ENCODE measurements around the gene STAG3. TPM values are rescaled to one million over a fixed set of nuclear protein-coding genes. Genes with fewer than 3 reads are reported as not detected.

Gene STAG3
- total and polyA plus RNA-seq, 9 of the 15 experiments (the other 6 are each of a cell fraction or from before 2014, with no cell fraction given), result 0.54 to 2.5 (median 1.7) TPM

GRCh38 chr7:100212631-100213286, 35.0 kb downstream of the STAG3 start:
- no peak overlapping the region for H3K27ac ChIP-seq (ENCODE audit: extremely low read depth, low read depth, low read length)
- H3K4me3 ChIP-seq, result no peak overlapping the region
- no peaks in the 10 kb centered on the region for H3K79me2 ChIP-seq (ENCODE audit: control insufficient read depth, insufficient read depth, low read length)
- H2AFZ ChIP-seq (ENCODE audit: low read depth, low read length), result no peak overlapping the region
- H3K9me3 ChIP-seq (replicated peaks; ENCODE audit: control insufficient read depth, insufficient read depth, low read depth, low read length), result no peaks in the 10 kb centered on the region
- no peak for FAIRE-seq
- H3K9me1 ChIP-seq (ENCODE audit: control insufficient read depth, insufficient read depth, low read length), result peaks cover 4% of the 10 kb centered on the region
- CTCF ChIA-PET (ENCODE audit: low intra/inter-chr PET ratio), result no interaction called here
- H3K9ac ChIP-seq (ENCODE audit: insufficient read depth in 1 of 2, low read depth in 2 of 2, low read length in 2 of 2), result no peak overlapping the region
- no peak for DNase-seq (ENCODE audit: extremely low read depth in 1 of 4, low spot score in 3 of 4)
- POLR2A ChIA-PET, result interaction anchor here (0.6 to 1.6 kb wide), 3 partner anchors 10 to 35 kb away, joined by 3 read pairs; partner anchors contain the start of gene STAG3
- 34% methylated on average over 5 of the region's 5 CpGs for WGBS (ENCODE audit: insufficient coverage, low coverage, missing lambda C conversion rate)
- no peaks in the 10 kb centered on the region for H3K36me3 ChIP-seq (ENCODE audit: control insufficient read depth, insufficient read depth, low read length)
- no peak for ATAC-seq
- H3K4me2 ChIP-seq (ENCODE audit: insufficient read depth, low read length), result no peak overlapping the region
- no TSS peak for BruUV-seq (replicated peaks)
- in situ Hi-C loops (cut with MboI) (loop anchor here (5.0 to 10.0 kb wide), 2 partner anchors 80 to 218 kb away; no protein-coding TSS in a partner anchor), intact Hi-C loops (cut with micrococcal nuclease) (loop anchor here (10.0 kb wide), 1 partner anchor 218 kb away; no protein-coding TSS in a partner anchor)
- H3K27me3 ChIP-seq (ENCODE audit: control insufficient read depth in 2 of 2, insufficient read depth in 2 of 2, low read length in 2 of 2), result no peaks in the 10 kb centered on the region
- H4K20me1 ChIP-seq (replicated peaks; ENCODE audit: control insufficient read depth, insufficient read depth, low read length), result no peaks in the 10 kb centered on the region
- peaks cover 13 to 18% of the 10 kb centered on the region in 2 experiments for H3K4me1 ChIP-seq (replicated peaks in 1 of 2; ENCODE audit: control insufficient read depth in 2 of 2, insufficient read depth in 2 of 2, low read length in 2 of 2)
- TF ChIP-seq MTA2 (IDR thresholded peaks at IDR 0.05; ENCODE audit: low read depth) (no peak), EZH2 (IDR thresholded peaks at IDR 0.05; ENCODE audit: borderline replicate concordance, low read depth, low read length) (no peak), ZFPM2 (CRISPR knock-in tag; IDR thresholded peaks at IDR 0.05) (no peak), ZSCAN32 (CRISPR knock-in tag; IDR thresholded peaks at IDR 0.05) (no peak), DEAF1 (CRISPR knock-in tag; IDR thresholded peaks at IDR 0.05) (no peak), THRAP3 (IDR thresholded peaks at IDR 0.05; ENCODE audit: borderline replicate concordance) (no peak), RFX1 (IDR thresholded peaks at IDR 0.05) (no peak), ZNF140 (CRISPR knock-in tag; IDR thresholded peaks at IDR 0.05) (no peak), FOS (IDR thresholded peaks at IDR 0.05; ENCODE audit: extremely low read depth, insufficient read length) (no peak), NFRKB (IDR thresholded peaks at IDR 0.05; ENCODE audit: low read depth) (no peak), E2F8 (IDR thresholded peaks at IDR 0.05; ENCODE audit: low read depth, partially characterized antibody) (no peak), WHSC1 (IDR thresholded peaks at IDR 0.05; ENCODE audit: low read length) (no peak), SMARCE1 (IDR thresholded peaks at IDR 0.05) (no peak)

Measured in K562 (cell line).